ENCODE measurements around the gene PXDN.
A peak's percentile ranks its signal among the peaks of the same experiment; 100 is the strongest.
"Not testable (repeated sequence)": the region's sequence is repeated elsewhere in the genome, so short reads cannot be mapped to it uniquely, and the experiment has no call there.

The PXDN gene

GRCh38 chr2:1726558-1726957 lies 17.8 kb downstream of the PXDN start:
- DNase-seq (ENCODE audit: low spot score), result no peak

- not testable (repeated sequence) for DNase-seq (ENCODE audit: low spot score)
Measured at GRCh38 chr2:1724351-1724750, 20.0 kb downstream of the PXDN start.

- no peak for DNase-seq (ENCODE audit: low spot score)
Measured at GRCh38 chr2:1723397-1724042, 20.8 kb downstream of the PXDN start.

- DNase-seq (ENCODE audit: low spot score), result no peak
Measured at GRCh38 chr2:1722692-1723091, 21.6 kb downstream of the PXDN start.

- DNase-seq (ENCODE audit: low spot score), result peak; percentile 94
Measured at GRCh38 chr2:1721706-1722646, 22.3 kb downstream of the PXDN start.

- no peak for DNase-seq (ENCODE audit: low spot score)
Measured at GRCh38 chr2:1718339-1719220, 25.7 kb downstream of the PXDN start.

- DNase-seq (ENCODE audit: low spot score), result no peak
Measured at GRCh38 chr2:1717113-1717512, 27.2 kb downstream of the PXDN start.

GRCh38 chr2:1716441-1716840 lies 27.9 kb downstream of the PXDN start:
- no peak for DNase-seq (ENCODE audit: low spot score)

- DNase-seq (ENCODE audit: low spot score), result not testable (repeated sequence)
Measured at GRCh38 chr2:1716014-1716305, 28.4 kb downstream of the PXDN start.

- DNase-seq (ENCODE audit: low spot score), result no peak
Measured at GRCh38 chr2:1715184-1716013, 28.9 kb downstream of the PXDN start.

- no peak for DNase-seq (ENCODE audit: low spot score)
Measured at GRCh38 chr2:1714291-1715064, 29.8 kb downstream of the PXDN start.

- DNase-seq (ENCODE audit: low spot score), result no peak
Measured at GRCh38 chr2:1713839-1714236, 30.5 kb downstream of the PXDN start.

- no peak for DNase-seq (ENCODE audit: low spot score)
Measured at GRCh38 chr2:1713142-1713838, 31.0 kb downstream of the PXDN start.

- no peak for DNase-seq (ENCODE audit: low spot score)
Measured at GRCh38 chr2:1709946-1710560, 34.3 kb downstream of the PXDN start.

GRCh38 chr2:1709335-1709605 lies 35.0 kb downstream of the PXDN start:
- no peak for DNase-seq (ENCODE audit: low spot score)

GRCh38 chr2:1708476-1709334 lies 35.6 kb downstream of the PXDN start:
- no peak for DNase-seq (ENCODE audit: low spot score)

- DNase-seq (ENCODE audit: low spot score), result peak; percentile 64
Measured at GRCh38 chr2:1707771-1708418, 36.4 kb downstream of the PXDN start.

- not testable (repeated sequence) for DNase-seq (ENCODE audit: low spot score)
Measured at GRCh38 chr2:1706089-1706841, 38.0 kb downstream of the PXDN start.
